HepG2 (cell line): Measurements from ENCODE around the gene ERVH48-1. TPM values are rescaled to one million over a fixed set of nuclear protein-coding genes. Genes with fewer than 3 reads are reported as not detected.

Source experiments
- CHD2 ChIP-seq: IDR thresholded peaks from 2 replicates; pipeline ENCODE4 v1.6.1; 2011; ENCODE audit warnings: low read depth, low read length, improper control_type of control experiment
- HDAC1 ChIP-seq: sonication (generic); formaldehyde crosslinking; IDR thresholded peaks from 2 replicates; pipeline ENCODE4 v1.5.1; 2020; ENCODE audit warnings: mild to moderate bottlenecking, missing genetic modification reagents
- KDM2A ChIP-seq: sonication (generic); formaldehyde crosslinking; IDR thresholded peaks from 2 replicates; pipeline ENCODE4 v1.4.0; 2020; ENCODE audit warnings: low read depth, missing genetic modification reagents, borderline replicate concordance
- MTF1 ChIP-seq: sonication (generic); formaldehyde crosslinking; IDR thresholded peaks from 2 replicates; pipeline ENCODE4 v1.5.0; 2020; ENCODE audit warnings: missing genetic modification reagents
- REXO4 ChIP-seq: sonication (generic); formaldehyde crosslinking; IDR thresholded peaks from 2 replicates; pipeline ENCODE4 v1.8.0; 2022; ENCODE audit warnings: missing genetic modification reagents, mild to moderate bottlenecking, borderline replicate concordance
- RFX5 ChIP-seq: IDR thresholded peaks from 2 replicates; pipeline ENCODE4 v1.6.1; 2011; ENCODE audit warnings: low read depth, low read length, improper control_type of control experiment
- SRSF4 ChIP-seq: fragments of 200-400 bp; formaldehyde crosslinking; IDR thresholded peaks from one replicate; pipeline ENCODE4 v1.6.1; 2018; ENCODE audit warnings: mild to moderate bottlenecking, low read depth, low read length, moderate library complexity; ENCODE audit not compliant: poor library complexity, severe bottlenecking
- THAP11 ChIP-seq: IDR thresholded peaks from 2 replicates; pipeline ENCODE4 v1.6.1; 2016; ENCODE audit warnings: missing biosample characterization, missing genetic modification reagents
- TOPORS ChIP-seq: sonication (generic); formaldehyde crosslinking; IDR thresholded peaks from 2 replicates; pipeline ENCODE4 v1.8.0; 2023; ENCODE audit warnings: mild to moderate bottlenecking, missing genetic modification reagents
- ZNF432 ChIP-seq: sonication (generic); formaldehyde crosslinking; IDR thresholded peaks from 2 replicates; pipeline ENCODE4 v1.5.0; 2020; ENCODE audit warnings: missing genetic modification reagents, mild to moderate bottlenecking, borderline replicate concordance
- polyA plus RNA-seq, 8 experiments: library from polyadenylated mRNA; depleted of rRNA in 3 of 8; stranded (reverse) in 7 of 8; unstranded in 1 of 8; fragments of >200 nt; fragmentation: Illumina TruSeq in 4 of 8; extraction: Trizol in 4 of 8; gene quantifications; 2 replicates each; pipeline versions ENCODE4 v1.2.1 to v1.2.3, GENCODE V29; 2011 to 2016; ENCODE audit warnings: low read depth in 4 of 8, missing spikeins in 1 of 8, mixed read lengths in 1 of 8; ENCODE audit not compliant: insufficient read depth in 1 of 8
- total RNA-seq, 5 experiments: library from RNA; depleted of rRNA; stranded (reverse); fragments of >200 nt; fragmentation: Illumina TruSeq; extraction: Trizol; gene quantifications; 2 replicates each; pipeline ENCODE4 v1.2.3, GENCODE V29; 2016; ENCODE audit warnings: low read depth in 1 of 5
- TF ChIP-seq, protein P1 (sequence below): IDR thresholded peaks from 2 replicates; pipeline ENCODE4 v1.6.1; 2016; ENCODE audit warnings: low read depth, missing genetic modification reagents, missing compliant biosample characterization
- TF ChIP-seq, protein P2 (sequence below): sonication (generic); formaldehyde crosslinking; IDR thresholded peaks from 2 replicates; pipeline ENCODE4 v1.9.0; 2022; ENCODE audit warnings: low read depth, missing genetic modification reagents
- TF ChIP-seq, protein P3 (sequence below): sonication (generic); formaldehyde crosslinking; IDR thresholded peaks from 2 replicates; pipeline ENCODE4 v1.4.0; 2020; ENCODE audit warnings: missing genetic modification reagents
- TF ChIP-seq, protein P4 (sequence below): sonication (generic); formaldehyde crosslinking; IDR thresholded peaks from 2 replicates; pipeline ENCODE4 v1.4.0; 2020; ENCODE audit warnings: missing genetic modification reagents

The ERVH48-1 gene
- total and polyA plus RNA-seq, 2 of the 13 experiments (the other 11 are each of a cell fraction or from before 2014, with no cell fraction given): 1.8 TPM; not detected in 1

DNA sequence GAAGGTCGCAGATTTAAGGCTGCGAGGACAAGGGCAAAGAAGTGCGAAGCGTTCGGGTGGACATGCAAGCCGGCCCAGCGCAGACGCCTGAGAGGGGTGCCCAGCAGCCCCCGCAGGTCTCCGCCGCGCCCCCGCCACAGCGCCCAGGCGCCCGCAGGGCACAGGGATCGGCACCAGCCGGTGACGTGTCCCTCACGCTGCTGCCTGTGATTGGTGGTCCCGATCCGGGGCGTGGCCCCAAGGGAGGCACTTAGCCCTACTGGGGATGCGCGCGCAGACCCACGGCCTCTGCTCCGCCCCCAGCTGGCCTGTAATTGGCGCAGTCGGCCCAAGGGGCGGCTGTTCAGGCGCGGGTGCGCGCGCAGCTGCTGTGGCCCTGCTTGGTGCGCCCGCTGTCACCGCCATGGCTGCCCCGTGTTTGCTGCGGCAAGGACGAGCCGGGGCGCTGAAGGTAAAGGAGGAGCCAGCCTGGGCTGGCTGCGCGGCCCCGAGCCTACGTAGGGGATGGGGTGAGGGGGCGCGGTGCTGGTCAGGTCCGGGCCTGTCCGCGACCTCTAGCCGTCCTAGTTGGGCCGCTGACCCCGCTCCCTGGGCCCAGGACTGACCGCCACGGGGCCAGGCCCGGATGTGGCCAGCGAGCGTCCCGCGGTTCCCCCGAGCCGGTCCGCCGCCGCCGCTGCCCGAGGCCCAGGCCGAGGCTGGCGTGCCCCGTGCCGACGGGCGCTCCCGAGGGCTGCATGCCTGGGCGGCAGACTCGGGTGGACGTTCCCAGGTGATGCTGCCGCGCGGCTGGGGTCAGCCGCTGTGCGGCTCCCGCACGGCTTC, 32.3 kb downstream of the ERVH48-1 start, which contains the start of gene NDUFV3 (continued):
- TF ChIP-seq, protein P1, sequence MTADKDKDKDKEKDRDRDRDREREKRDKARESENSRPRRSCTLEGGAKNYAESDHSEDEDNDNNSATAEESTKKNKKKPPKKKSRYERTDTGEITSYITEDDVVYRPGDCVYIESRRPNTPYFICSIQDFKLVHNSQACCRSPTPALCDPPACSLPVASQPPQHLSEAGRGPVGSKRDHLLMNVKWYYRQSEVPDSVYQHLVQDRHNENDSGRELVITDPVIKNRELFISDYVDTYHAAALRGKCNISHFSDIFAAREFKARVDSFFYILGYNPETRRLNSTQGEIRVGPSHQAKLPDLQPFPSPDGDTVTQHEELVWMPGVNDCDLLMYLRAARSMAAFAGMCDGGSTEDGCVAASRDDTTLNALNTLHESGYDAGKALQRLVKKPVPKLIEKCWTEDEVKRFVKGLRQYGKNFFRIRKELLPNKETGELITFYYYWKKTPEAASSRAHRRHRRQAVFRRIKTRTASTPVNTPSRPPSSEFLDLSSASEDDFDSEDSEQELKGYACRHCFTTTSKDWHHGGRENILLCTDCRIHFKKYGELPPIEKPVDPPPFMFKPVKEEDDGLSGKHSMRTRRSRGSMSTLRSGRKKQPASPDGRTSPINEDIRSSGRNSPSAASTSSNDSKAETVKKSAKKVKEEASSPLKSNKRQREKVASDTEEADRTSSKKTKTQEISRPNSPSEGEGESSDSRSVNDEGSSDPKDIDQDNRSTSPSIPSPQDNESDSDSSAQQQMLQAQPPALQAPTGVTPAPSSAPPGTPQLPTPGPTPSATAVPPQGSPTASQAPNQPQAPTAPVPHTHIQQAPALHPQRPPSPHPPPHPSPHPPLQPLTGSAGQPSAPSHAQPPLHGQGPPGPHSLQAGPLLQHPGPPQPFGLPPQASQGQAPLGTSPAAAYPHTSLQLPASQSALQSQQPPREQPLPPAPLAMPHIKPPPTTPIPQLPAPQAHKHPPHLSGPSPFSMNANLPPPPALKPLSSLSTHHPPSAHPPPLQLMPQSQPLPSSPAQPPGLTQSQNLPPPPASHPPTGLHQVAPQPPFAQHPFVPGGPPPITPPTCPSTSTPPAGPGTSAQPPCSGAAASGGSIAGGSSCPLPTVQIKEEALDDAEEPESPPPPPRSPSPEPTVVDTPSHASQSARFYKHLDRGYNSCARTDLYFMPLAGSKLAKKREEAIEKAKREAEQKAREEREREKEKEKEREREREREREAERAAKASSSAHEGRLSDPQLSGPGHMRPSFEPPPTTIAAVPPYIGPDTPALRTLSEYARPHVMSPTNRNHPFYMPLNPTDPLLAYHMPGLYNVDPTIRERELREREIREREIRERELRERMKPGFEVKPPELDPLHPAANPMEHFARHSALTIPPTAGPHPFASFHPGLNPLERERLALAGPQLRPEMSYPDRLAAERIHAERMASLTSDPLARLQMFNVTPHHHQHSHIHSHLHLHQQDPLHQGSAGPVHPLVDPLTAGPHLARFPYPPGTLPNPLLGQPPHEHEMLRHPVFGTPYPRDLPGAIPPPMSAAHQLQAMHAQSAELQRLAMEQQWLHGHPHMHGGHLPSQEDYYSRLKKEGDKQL (CRISPR knock-in tag): no peak
- TF ChIP-seq RFX5: peak; percentile 87
- no peak for TF ChIP-seq CHD2
- peak; percentile 79 for TF ChIP-seq THAP11
- TF ChIP-seq HDAC1: peak; percentile 77; the same call in 1 of the 2 replicates
- TF ChIP-seq, protein P2, sequence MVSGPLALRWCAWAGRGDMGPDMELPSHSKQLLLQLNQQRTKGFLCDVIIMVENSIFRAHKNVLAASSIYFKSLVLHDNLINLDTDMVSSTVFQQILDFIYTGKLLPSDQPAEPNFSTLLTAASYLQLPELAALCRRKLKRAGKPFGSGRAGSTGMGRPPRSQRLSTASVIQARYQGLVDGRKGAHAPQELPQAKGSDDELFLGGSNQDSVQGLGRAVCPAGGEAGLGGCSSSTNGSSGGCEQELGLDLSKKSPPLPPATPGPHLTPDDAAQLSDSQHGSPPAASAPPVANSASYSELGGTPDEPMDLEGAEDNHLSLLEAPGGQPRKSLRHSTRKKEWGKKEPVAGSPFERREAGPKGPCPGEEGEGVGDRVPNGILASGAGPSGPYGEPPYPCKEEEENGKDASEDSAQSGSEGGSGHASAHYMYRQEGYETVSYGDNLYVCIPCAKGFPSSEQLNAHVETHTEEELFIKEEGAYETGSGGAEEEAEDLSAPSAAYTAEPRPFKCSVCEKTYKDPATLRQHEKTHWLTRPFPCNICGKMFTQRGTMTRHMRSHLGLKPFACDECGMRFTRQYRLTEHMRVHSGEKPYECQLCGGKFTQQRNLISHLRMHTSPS: peak; percentile 95
- no peak for TF ChIP-seq MTF1
- no peak for TF ChIP-seq ZNF432
- TF ChIP-seq, protein P3, sequence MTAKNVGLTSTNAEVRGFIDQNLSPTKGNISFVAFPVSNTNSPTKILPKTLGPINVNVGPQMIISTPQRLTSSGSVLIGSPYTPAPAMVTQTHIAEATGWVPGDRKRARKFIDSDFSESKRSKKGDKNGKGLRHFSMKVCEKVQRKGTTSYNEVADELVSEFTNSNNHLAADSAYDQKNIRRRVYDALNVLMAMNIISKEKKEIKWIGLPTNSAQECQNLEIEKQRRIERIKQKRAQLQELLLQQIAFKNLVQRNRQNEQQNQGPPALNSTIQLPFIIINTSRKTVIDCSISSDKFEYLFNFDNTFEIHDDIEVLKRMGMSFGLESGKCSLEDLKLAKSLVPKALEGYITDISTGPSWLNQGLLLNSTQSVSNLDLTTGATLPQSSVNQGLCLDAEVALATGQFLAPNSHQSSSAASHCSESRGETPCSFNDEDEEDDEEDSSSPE (CRISPR knock-in tag): peak; percentile 59
- TF ChIP-seq TOPORS (CRISPR knock-in tag): no peak; the same call in 1 of the 2 replicates
- no peak for TF ChIP-seq SRSF4
- TF ChIP-seq, protein P4, sequence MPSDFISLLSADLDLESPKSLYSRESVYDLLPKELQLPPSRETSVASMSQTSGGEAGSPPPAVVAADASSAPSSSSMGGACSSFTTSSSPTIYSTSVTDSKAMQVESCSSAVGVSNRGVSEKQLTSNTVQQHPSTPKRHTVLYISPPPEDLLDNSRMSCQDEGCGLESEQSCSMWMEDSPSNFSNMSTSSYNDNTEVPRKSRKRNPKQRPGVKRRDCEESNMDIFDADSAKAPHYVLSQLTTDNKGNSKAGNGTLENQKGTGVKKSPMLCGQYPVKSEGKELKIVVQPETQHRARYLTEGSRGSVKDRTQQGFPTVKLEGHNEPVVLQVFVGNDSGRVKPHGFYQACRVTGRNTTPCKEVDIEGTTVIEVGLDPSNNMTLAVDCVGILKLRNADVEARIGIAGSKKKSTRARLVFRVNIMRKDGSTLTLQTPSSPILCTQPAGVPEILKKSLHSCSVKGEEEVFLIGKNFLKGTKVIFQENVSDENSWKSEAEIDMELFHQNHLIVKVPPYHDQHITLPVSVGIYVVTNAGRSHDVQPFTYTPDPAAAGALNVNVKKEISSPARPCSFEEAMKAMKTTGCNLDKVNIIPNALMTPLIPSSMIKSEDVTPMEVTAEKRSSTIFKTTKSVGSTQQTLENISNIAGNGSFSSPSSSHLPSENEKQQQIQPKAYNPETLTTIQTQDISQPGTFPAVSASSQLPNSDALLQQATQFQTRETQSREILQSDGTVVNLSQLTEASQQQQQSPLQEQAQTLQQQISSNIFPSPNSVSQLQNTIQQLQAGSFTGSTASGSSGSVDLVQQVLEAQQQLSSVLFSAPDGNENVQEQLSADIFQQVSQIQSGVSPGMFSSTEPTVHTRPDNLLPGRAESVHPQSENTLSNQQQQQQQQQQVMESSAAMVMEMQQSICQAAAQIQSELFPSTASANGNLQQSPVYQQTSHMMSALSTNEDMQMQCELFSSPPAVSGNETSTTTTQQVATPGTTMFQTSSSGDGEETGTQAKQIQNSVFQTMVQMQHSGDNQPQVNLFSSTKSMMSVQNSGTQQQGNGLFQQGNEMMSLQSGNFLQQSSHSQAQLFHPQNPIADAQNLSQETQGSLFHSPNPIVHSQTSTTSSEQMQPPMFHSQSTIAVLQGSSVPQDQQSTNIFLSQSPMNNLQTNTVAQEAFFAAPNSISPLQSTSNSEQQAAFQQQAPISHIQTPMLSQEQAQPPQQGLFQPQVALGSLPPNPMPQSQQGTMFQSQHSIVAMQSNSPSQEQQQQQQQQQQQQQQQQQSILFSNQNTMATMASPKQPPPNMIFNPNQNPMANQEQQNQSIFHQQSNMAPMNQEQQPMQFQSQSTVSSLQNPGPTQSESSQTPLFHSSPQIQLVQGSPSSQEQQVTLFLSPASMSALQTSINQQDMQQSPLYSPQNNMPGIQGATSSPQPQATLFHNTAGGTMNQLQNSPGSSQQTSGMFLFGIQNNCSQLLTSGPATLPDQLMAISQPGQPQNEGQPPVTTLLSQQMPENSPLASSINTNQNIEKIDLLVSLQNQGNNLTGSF: peak; percentile 95
- peak; percentile 85 for TF ChIP-seq KDM2A (CRISPR knock-in tag)
- no peak for TF ChIP-seq REXO4 (CRISPR knock-in tag)
